Measurements from ENCODE around the gene PIK3C3. TPM values are rescaled to one million over a fixed set of nuclear protein-coding genes. Genes with fewer than 3 reads are reported as not detected.
A peak's percentile ranks its signal among the peaks of the same experiment; 100 is the strongest.

Gene PIK3C3
- total RNA-seq, 3 donors from 2014 or later, result 46.2 to 57.1 (median 53.4) TPM

DNA sequence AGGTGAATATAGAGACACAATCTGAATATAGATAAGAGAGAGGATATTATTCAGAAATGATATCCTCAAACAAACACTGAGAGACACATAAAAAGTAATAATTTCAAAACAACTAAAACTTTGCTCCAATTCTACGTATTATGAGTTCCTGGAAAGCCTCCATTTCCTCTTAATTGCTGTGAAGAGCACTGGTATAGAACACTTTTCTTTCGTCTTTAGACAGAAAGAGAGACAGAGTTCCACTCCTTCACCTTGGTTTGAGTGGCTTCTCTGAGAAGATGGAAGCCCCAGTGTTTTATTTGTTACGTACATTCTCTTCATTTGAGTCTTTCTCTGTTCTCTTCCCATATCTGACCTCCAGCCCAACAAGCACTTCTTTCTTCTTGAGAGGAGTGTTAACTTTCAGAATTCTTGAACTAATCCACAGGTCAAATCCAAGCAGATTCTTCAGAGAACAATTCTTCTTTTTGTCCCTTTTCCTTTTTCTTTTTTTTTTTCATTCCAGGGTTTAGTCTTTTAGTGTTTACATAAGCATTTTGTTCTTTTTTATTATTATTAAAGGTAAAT lies 6.4 kb upstream of the PIK3C3 start:
- ATAC-seq (no peak), DNase-seq (no peak)
- Histone ChIP-seq H3K9me3 (no peaks in the 10 kb centered on the region), H3K4me1 (ENCODE audit: low read depth) (no peaks in the 10 kb centered on the region), H3K36me3 (ENCODE audit: low read depth) (no peaks in the 10 kb centered on the region), H3K4me3 (no peak overlapping the region)
- intact Hi-C loops (cut with DNase I, micrococcal nuclease), result no loop called here
- TF ChIP-seq, protein P1, sequence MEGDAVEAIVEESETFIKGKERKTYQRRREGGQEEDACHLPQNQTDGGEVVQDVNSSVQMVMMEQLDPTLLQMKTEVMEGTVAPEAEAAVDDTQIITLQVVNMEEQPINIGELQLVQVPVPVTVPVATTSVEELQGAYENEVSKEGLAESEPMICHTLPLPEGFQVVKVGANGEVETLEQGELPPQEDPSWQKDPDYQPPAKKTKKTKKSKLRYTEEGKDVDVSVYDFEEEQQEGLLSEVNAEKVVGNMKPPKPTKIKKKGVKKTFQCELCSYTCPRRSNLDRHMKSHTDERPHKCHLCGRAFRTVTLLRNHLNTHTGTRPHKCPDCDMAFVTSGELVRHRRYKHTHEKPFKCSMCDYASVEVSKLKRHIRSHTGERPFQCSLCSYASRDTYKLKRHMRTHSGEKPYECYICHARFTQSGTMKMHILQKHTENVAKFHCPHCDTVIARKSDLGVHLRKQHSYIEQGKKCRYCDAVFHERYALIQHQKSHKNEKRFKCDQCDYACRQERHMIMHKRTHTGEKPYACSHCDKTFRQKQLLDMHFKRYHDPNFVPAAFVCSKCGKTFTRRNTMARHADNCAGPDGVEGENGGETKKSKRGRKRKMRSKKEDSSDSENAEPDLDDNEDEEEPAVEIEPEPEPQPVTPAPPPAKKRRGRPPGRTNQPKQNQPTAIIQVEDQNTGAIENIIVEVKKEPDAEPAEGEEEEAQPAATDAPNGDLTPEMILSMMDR (IDR thresholded peaks at IDR 0.05), result no peak

DNA sequence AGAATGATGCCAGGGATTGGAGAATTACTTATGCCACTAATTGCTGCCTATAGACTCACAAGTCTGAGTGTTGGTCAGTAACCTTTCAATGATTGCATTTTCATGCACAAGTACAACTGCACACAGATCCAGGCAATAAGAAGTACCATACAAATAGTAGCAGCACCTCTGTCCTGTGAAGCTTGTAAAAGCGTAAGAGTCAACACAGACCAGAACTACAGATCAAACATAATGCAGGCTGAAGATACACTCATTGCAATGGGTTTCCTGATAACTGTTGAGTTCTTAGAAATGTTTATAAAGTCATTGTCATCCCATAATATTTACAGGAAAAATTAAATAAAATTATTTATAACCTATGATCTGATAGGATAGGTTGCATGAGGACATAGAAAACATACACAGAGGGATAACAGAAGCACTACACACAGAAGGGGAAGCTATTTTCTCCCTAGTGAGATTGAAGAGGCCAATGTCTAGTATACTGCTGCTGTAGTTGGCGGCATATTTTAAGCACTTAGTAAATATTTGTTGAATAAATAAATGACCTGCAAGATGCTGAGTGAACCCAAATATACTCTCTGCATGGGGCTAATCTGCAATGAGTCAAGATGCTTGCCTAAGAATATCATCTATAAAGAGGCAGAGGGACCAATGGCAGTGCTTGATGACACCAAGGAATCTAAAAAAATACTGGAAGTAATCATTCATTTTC lies 5.7 kb upstream of the PIK3C3 start:
- ATAC-seq (no peak), DNase-seq (no peak)
- TF ChIP-seq, protein P1 (IDR thresholded peaks at IDR 0.05), result no peak
- Histone ChIP-seq H3K4me1 (ENCODE audit: low read depth) (no peaks in the 10 kb centered on the region), H3K4me3 (no peak overlapping the region), H3K9me3 (no peaks in the 10 kb centered on the region), H3K36me3 (ENCODE audit: low read depth) (no peaks in the 10 kb centered on the region)
- intact Hi-C loops (cut with DNase I, micrococcal nuclease), result no loop called here

DNA sequence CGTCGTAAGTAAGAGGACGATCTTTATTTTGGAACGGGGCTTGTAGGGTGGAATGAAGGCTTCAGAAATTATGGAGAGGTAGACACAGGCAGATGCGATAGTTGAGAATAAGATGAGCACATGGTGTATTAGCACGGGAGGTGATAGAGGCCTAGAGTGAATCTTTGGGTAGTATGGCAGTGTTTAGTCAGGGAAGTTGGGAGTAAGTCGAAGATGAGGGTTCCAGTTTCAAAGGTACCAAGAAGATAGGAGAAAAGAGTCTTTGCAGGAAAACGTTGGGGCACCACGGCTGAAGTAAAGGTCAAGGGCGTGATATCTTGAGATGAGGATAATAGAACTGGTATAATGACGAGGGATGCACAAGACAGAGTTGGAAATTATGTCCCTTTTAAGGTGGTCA lies 654 bp downstream of the PIK3C3 start:
- TF ChIP-seq, protein P1 (IDR thresholded peaks at IDR 0.05), result no peak
- no peaks in the 10 kb centered on the region for H3K4me1 ChIP-seq (ENCODE audit: low read depth)
- ATAC-seq (no peak), DNase-seq (no peak)
- intact Hi-C loops (cut with DNase I, micrococcal nuclease), result no loop called here
- no peaks in the 10 kb centered on the region for H3K9me3 ChIP-seq
- H3K4me3 ChIP-seq, result peak overlapping the region; percentile 75
- no peaks in the 10 kb centered on the region for H3K36me3 ChIP-seq (ENCODE audit: low read depth)

DNA sequence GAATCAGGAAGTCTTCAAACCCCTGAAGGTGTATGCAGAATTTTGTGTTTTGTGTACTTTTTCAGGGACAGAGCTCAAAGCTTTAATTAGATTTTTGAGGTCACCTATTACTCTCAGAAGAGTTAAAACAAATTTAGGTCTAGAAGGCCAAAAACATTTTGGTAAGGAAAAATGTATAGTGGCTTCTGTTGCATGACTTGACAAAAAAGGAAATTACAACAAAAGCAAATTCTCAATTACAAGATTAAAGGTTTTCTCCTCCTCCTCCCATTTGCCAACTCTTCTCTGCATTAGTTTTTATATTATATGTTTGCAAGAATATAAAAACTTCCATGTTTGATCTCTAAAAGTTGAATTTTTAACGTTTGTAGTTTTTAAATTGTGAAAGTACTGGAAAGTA lies 4.0 kb downstream of the PIK3C3 start:
- H3K4me1 ChIP-seq (ENCODE audit: low read depth), result no peaks in the 10 kb centered on the region
- intact Hi-C loops (cut with DNase I, micrococcal nuclease), result no loop called here
- DNase-seq (no peak), ATAC-seq (no peak)
- no peak overlapping the region for H3K4me3 ChIP-seq
- H3K36me3 ChIP-seq (ENCODE audit: low read depth), result no peaks in the 10 kb centered on the region
- TF ChIP-seq, protein P1 (IDR thresholded peaks at IDR 0.05), result no peak
- no peaks in the 10 kb centered on the region for H3K9me3 ChIP-seq

DNA sequence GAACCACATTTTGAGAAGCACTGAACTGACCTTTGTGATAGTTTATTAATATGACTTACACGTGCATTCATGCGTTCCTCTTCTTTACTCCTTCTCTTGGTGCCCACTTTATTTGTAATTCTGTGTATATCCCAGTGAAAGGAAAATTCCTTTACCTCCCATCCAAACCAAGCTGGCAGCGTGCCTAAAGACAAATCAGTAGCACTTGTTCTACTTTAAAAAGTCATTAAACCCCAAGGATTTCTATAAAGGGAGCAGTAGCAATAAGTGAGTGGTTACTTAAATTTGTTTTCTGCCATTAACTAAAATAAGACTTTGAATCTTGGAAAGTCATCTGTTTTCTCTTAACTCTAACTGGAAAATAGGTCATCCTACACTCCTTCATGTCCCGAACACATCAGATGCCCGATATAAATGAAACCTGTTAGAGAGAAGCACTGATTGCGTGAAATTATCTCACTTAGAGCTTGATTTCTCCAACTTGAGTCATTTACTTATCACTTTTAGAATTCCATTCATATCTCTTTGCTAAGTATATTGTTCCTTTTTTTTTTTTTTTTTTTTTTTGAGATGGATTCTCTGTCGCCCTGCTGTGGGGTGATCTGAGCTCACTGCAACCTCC lies 10.7 kb downstream of the PIK3C3 start:
- H3K4me3 ChIP-seq, result no peak overlapping the region
- no peaks in the 10 kb centered on the region for H3K4me1 ChIP-seq (ENCODE audit: low read depth)
- H3K9me3 ChIP-seq, result no peaks in the 10 kb centered on the region
- TF ChIP-seq, protein P1 (IDR thresholded peaks at IDR 0.05), result no peak
- ATAC-seq (no peak), DNase-seq (no peak)
- H3K36me3 ChIP-seq (ENCODE audit: low read depth), result no peaks in the 10 kb centered on the region
- intact Hi-C loops (cut with DNase I, micrococcal nuclease), result no loop called here

Measured in mucosa of descending colon (tissue), 3 donors.